A172 (cell line): ENCODE measurements around the gene SULT1A2. TPM values are rescaled to one million over a fixed set of nuclear protein-coding genes. Genes with fewer than 3 reads are reported as not detected.
A peak's percentile ranks its signal among the peaks of the same experiment; 100 is the strongest.
"Not testable (repeated sequence)": the region's sequence is repeated elsewhere in the genome, so short reads cannot be mapped to it uniquely, and the experiment has no call there.

Experiments used
- DNase-seq: peaks from one replicate; pipeline ENCODE4 v3.0.0-alpha.2; 2015; ENCODE audit warnings: low spot score
- total RNA-seq: library from RNA; depleted of rRNA; stranded (reverse); fragments of >200 nt; shearing (Covaris generic); gene quantifications from 2 replicates; pipeline ENCODE4 v1.2.3, GENCODE V29; 2014; rRNA removed

SULT1A2 gene
- total RNA-seq = 0.17 and 0.21 TPM in 2 replicates

DNA sequence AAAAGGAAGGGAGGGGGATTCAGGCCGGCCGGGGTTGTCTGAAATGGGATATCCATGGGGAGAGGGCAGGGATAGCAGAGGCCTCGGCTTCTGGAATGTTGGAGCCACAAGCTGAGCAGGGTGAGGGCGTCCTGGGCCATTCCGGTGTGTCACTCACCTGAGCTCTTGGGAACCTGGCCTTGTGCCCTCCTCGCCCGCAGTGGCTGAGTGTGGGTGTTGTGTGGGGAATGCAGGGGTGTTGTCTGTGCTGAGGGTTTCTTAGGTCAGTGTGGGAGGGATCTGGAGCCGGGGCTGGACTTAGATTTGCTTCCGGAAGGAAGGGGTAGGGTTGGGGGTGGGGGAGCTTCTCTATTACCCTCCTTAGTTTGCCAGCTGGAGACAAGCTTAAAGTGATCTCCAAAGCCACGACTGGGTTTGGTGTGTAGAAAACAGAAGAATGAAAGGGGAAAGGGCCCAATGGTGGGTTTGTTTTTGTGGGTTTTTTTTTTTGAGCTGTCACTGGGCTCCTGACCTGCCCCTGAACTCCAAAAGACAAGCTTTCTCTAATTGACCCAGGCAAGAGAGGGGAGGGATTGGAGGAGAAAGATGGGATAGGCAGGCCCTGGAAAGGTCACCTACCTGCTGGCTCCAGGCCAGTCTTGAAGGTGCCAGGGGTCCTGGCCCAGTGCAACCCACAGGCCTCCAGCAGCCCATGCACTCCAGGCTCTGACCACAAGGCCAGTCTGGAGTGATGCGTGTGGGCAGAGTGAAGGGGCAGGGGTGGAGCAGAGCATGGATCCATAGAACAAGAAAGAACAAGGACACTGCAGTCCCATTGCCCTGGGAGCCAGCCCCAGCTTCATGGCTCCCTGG is at the start of gene SULT1A2:
Gene SULT1A2 (minus strand): TSS at position 211 of the 852 bp plus-strand sequence. CDS start 1,120 bp downstream, outside the sequence.
- DNase-seq = no peak

DNA sequence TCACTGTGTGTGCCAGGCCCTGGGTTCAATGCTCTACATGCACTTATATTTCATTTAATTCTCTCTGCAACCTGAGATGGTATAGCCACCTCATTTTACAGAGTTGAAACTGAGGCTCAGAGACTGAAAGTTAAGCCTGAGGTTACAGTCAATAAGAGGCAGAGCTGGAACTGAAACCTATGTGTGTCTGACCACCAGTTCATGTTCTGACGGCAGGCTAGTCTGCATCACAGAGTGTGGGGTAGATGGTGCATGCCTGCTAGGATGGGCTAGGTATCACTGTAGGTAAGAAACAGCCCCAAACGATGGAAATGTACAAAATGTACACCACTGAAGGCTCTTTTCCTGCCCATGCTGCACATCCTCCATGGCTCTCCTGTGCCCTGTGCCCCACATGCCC is 43.1 kb upstream of the SULT1A2 start:
- not testable (repeated sequence) for DNase-seq

DNA sequence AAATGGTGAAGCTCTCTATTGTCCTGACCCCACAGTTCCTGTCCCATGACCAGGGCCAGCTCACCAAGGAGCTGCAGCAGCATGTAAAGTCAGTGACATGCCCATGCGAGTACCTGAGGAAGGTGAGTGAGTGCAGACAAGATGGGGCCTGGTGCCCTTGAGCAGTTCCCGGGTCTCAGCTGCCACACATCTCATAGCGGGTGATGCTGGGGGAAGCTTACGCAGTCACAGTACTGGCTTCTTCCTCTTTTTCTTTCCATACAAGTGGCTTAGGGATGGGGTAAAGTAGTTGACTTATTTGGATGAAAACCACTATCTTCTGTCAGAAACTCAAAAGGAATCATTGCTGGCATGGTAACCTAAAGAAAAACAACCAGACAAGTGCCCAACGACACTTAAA is 41.5 kb upstream of the SULT1A2 start:
- not testable (repeated sequence) for DNase-seq

DNA sequence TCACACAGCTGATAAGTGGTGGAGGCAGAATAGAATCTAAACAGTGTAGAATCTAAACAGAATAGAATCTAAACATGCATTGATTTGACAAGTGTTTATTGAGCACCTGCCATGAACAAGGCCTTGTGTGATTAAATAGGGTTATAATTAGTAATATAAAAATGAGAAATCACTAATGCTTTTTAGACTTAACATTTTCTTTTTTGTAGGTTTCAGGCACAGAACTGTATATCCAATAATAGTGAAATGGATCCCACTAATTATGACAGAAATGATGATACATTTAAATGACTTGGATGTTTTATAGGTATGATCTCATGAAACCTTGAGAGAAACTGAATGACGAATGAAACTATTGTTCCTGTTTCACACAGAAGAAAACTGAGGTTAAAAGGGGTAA is 40.9 kb upstream of the SULT1A2 start, which contains the start of gene NPIPB8:
Gene NPIPB8 (plus strand): TSS at position 301 of the 400 bp plus-strand sequence. CDS start 296 bp downstream, outside the sequence.
- not testable (repeated sequence) for DNase-seq

DNA sequence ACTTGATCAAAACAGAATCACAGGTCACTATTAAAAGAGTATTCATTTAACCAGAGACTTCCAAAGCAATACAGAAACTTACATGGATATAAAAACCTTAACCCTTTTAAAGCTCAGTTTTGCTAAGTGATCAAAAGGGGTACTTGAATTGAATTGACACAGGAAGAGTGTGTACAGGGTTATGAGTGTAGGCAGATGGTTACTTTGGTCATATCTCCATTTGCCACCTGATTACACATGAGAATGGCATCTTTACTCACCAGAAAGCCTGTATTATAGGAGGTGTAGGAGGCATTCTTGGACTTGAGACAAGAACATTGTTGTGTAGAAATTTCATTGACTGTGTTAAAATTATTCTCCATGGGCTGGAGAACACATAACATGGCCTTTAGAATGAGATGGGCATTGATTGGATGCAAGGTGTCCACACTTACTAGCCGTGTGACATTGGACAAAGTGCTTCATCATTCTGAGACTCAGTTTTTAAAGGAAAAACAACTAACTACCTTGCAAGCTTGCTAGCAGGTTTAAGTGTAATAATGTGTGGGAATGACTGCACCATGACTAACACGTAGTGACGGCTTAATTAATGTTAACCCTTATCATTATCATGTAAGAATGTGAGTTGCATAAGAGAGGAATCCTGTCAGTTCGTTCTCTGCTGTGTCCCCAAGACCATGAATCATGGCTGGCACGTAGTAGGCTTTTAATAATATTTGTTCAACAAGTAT is 39.4 kb upstream of the SULT1A2 start:
- peak; percentile 93 for DNase-seq

DNA sequence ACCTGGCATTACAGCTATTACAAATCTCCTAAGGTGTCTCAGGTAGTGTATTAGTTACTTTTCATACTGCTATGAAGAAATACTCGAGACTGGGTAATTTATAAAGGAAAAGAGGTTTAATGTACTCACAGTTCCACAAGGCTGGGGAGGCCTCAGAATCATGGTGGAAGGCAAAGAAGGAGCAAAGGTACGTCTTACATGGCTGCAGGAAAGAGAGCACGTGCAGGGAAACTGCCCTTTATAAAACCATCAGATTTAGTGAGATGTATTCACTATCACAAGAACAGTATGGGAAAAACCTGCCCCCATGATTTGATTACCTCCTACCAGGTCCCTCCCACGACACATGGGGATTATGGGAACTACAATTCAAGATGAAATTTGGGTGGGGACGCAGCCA is 34.1 kb upstream of the SULT1A2 start:
- DNase-seq = not testable (repeated sequence)

DNA sequence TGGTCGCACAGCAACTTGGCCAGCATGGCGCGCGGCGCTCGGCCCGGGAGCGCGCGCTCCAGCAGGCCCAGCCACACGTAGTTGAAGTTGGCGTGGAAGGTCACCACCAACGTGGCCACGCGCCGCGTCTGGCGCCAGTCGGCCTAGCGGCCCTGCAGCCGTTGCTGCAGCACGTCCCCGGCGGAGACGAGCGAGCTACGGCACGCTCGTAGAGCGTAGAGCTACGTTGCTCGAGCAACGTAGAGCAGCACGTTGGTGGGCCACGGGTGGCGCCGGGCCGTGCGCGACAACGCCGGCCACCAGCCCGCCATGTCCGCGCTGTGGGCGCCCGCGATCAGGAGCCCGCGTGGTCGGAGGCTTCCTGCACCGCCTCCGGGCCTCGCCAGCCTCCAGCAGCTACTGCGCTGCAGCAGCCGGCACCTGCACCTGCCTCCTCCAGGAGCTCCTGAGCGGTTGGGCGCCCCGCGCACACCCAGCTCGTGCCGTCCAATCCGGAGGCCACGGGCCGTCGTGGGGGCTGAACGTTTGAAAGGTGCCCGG is 26.4 kb upstream of the SULT1A2 start:
- no peak for DNase-seq

DNA sequence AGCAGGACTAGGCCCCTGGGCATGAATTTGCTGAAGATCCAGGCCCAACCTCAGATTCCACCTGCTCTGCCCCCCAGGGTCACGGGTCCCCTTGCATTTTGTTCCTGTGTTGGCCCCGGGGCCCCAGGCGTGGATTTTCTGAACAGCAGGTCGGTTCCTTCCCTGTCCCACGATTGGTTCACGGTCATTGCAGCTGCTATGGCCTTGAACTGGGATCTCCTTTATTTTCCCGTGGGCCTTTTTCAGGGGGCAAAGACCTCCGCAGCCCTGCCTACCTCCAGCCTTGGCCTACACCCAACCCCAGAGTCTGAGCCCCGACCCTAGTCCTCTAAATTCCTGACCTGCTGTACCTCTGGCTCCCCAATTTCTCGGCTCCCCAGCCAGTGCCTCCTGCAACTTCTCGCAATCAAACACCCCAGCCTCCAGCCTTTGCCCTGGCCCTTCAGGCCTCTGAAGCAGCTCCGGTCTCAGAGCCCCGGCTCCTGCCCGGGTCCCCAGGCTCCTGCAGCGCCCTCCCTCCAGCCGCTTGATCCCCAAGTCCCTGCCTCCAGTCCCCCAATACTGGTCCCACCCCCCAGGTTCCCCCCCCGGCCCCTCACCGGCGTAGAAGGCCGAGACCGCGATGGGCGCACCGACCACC is 25.8 kb upstream of the SULT1A2 start:
- DNase-seq = not testable (repeated sequence)

DNA sequence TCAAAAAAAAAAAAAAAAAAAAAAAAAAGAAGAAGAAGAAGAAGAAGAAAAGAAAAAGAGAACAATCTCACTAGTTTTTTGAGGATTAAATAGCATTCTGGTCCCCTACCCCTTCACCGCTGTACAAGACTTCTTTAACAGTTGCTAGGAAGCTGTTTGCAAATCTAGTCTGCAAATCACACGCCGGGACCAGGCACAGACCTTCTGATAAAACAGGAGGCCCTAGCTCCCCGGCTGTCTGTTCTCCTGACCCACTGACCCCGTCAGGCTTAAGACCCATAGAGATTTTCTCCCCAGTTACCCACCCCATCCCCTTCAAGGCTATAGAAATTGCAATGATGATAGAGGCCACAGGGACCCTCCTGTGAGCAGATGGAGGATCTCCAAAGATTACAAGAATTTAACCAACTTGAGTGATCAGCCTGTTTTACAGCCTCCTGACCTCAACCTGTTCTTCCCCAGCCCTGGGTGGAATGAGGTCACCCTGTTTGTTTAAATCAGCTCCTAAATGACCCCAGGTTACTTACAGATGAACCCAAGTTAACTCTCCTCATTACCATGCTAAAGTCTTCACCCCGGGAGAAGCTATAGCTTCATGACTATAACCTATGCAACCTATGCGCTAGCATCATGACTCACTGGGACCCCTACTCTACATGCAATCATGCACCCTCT is 24.8 kb upstream of the SULT1A2 start:
- no peak for DNase-seq

DNA sequence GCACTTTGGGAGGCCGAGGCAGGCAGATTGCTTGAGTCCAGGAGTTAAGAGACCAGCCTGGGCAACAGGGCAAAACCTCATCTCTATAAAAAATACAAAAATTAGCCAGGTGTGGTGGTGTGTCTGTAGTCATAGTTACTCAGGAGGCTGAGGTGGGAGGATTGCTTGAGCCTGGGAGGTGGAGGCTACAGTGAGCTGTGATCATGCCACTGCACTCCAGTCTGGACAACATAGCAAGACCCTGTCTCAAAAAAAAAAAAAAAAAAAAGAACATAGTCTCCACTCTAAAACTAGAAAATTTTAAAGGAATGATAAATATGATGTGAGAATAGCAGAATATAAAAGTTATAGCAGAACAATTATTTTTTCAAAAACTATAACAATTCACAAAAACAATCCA is 23.5 kb upstream of the SULT1A2 start:
- DNase-seq = not testable (repeated sequence)

DNA sequence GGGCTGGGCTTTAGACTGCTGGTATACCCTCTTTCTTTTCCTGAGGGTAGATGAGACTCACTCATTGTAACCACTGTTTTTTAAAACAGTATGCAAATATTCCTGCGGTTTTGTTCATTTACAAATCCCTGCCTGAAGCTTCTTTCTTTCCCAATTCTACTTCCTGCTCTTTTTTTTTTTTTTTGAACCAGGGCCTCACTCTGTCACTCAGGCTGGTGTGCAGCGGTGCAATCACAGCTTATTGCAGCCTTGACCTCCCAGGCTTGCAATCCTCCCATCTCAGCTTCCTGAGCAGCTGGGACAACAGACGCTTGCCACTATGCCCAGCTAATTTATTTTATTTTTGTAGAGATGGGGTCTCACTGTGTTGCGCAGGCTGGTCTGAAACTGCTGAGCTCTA is 21.0 kb upstream of the SULT1A2 start:
- no peak for DNase-seq

DNA sequence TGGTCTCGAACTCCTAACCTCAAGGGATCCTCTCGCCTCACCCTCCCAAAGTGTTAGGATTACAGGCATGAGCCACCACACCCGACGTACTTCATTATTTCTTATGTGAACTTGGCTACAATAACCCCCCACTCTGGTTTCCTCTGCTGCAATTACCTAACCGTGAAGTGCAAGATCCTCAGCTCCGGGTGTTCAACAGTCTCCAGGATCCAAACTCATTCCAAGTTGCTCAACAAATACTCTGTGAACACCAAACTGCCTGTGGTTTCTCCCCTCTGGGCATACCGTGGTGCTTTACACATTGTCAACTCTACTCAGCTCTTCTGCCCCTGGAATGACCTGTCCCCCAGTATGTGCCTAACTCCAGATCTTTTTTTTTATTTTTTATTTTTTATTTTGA is 19.8 kb upstream of the SULT1A2 start:
- DNase-seq = no peak

DNA sequence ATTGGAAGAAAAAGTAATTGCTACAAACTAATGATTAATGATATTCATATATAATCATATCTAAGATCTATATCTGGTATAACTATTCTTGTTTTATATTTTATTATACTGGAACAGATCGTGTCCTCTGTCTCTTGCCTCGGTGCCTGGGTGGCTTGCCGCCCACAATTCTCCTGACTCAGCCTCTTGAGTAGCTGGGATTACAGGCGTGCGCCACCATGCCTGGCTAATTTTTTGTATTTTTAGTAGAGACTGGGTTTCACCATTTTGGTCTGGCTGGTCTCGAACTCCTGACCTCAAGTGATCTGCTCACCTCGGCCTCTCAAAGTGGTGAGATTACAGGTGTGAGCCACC is 19.4 kb upstream of the SULT1A2 start:
- DNase-seq = not testable (repeated sequence)

DNA sequence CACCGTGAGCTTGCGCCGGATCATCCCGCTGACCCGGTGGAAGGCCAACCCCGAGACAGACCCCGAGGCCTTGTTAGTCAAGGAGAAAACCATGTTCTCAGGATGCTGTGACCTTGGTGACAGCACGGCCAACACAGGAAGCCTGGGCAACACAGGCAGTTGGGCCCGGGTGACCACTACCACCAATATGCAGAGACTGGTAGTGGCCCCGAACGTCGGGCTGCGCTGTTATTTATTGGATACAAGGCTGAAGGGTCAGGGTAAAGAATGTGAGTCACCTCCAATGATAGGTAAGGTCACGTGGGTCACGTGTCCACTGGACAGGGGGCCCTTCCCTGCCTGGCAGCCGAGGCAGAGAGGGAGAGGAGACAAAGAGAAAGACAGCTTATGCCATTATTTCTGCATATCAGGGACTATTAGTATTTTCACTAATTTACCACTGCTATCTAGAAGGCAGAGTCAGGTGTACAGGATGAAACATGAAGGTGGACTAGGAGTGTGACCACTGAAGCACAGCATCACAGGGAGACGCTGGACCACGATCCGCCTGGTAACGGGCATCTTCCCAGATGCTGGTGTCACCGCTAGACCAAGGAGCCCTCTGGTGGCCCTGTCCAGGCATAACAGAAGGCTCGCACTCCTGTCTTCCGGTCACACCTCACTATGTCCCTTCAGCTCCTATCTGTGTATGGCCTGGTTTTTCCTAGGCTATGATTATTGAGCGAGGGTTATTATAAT is 18.8 kb upstream of the SULT1A2 start:
- DNase-seq = peak; percentile 65

DNA sequence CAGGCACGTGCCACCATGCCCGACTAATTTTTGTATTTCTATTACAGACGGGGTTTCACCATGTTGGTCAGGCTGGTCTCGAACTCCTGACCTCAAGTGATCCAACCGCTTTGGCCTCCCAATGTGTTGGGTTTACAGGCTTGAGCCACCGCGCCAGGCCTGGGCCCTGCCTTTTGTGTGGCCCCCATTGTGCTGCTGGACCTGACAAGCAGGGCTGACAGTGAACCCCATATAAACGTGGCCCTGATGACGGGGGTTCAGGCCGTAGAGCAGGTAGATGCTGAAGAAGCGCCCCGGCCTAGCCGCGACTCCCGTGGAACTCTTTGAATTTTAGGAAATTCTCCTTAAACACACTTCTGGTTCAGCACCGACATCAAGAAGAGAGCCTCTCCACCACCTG is 17.7 kb upstream of the SULT1A2 start:
- DNase-seq = not testable (repeated sequence)

DNA sequence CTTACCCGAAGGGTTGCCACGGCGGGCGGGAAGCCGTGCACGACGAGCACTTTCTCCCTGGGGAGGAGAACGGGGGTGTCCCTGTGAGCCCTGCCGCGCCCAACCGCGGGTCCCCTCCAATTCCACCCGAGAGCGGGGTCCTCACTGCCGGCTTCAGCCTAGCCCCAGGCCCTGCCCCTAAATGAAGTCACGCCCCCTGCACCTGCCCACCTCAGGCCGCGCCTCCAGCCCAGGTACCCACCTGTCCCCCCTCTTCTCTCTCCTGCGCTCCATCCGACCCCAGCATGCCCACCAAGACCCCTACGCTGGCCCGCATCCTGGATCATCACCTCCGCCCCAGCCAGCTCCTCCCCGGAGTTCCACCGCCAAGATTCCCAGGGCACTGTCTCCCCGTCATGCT is 17.1 kb upstream of the SULT1A2 start:
- DNase-seq = not testable (repeated sequence)

DNA sequence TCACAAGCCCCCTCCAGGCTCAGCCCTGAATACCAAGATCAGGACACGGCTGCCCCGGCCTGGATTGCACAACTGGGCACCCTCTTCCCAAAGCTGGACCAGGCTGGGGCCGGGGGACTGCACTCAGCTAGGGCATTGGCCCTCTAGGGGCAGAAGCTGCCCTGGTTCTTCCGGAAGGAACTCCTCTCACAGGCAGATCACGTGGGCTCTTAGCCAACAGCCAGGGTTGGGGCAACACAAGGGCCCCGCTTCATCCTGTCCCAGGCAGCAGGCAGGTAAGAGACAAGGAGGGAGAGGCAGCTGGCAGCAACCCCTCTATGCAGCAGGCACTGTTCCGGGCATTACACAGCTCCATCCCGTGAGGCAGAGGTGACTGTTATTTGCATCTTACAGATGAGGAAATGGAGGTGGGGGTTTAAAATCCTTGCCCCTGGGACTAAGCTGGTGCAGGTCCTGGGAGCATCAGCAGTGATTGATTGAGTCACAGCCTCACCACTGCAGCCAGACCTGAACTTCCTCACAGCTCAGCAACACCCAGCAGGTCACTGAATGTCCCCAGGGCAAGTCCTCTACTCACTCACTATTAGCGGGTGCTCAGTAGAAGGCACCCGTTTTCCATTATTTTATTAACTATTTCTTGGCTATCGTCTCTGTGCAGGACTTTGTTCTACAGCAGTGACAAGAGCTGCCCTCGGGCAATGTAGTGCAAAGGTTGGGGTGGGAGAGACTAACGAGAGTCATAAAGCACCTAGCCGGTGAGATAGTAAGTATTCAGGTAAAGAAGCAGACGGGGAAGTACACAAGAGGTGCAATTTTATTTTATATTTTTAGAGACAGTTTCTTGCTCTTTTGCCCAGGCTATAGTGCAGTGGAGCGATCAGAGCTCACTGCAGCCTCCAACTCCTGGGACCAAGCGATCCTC is 15.8 kb upstream of the SULT1A2 start:
- not testable (repeated sequence) for DNase-seq

DNA sequence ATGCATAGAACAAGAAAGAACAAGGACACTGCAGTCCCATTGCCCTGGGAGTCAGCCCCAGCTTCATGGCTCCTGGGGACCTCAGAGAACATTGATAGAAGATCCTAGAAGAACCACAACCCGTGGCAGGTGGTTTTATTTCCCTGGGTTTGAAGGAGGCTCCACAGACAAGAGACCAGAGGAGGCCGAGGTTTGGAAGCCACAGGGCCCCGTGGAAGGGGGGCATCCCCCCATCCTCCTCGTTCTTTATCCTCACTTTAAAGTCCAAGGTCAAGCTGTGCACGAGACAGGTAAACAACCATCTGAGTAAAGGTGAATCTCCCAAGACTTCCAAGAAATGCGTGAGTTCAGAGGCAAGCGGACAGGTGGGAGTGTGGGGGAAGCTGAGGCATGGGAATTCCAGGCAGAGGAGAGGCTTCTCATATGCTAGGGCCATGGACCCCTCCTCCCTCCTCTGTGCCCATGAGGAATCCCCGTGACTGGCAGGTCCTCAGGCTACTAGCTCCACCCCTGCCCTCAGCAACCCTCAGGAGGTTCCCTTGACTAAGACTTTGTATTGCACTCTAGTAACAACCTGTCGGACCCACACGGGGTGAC is 13.8 kb upstream of the SULT1A2 start:
- no peak for DNase-seq
